Right atrium auricular region (tissue), 2 donors: ENCODE measurements around the gene CCDC33. TPM values are rescaled to one million over a fixed set of nuclear protein-coding genes. Genes with fewer than 3 reads are reported as not detected.

ENCODE experiments used
- DNase-seq: peaks from one replicate; pipeline ENCODE4 v3.0.0-alpha.2; 2019; ENCODE audit warnings: low spot score
- H3K27ac ChIP-seq, 2 donors: fragments of 200-600 bp; sonication (generic); 1 replicate in 1 of 2; 2 replicates in 1 of 2; pipeline ENCODE4 v1.5.1; 2016 to 2019
- H3K27me3 ChIP-seq, 2 donors: fragments of 200-600 bp; sonication (generic); one replicate each; pipeline versions ENCODE4 v1.5.1 to v1.6.0; 2017 to 2019
- H3K36me3 ChIP-seq: fragments of 200-600 bp; sonication (generic); one replicate; pipeline ENCODE4 v1.5.1; 2016
- H3K4me1 ChIP-seq, 2 donors: fragments of 200-600 bp; sonication (generic); one replicate each; pipeline versions ENCODE4 v1.5.1 to v1.6.0; 2017 to 2019
- H3K4me3 ChIP-seq, 2 donors: fragments of 200-600 bp; sonication (generic); 1 replicate in 1 of 2; 2 replicates in 1 of 2; pipeline ENCODE4 v1.5.1; 2017 to 2019; ENCODE audit warnings: mild to moderate bottlenecking in 1 of 2, moderate library complexity in 1 of 2
- H3K9me3 ChIP-seq, 2 donors: fragments of 200-600 bp; sonication (generic); one replicate each; pipeline ENCODE4 v1.5.1; 2019
- total RNA-seq, 2 donors: library from RNA; depleted of rRNA; stranded (reverse); fragments of >200 nt; gene quantifications; one replicate each; pipeline ENCODE4 v1.1.0, GENCODE V29; 2016
- TF ChIP-seq, protein P1 (sequence below), 2 donors: fragments of 200-600 bp; sonication (generic); IDR thresholded peaks; one replicate each; pipeline ENCODE4 v1.5.1; 2019; ENCODE audit warnings: antibody characterized with exemption in 2 of 2

CCDC33 gene
- total RNA-seq, 2 donors from 2014 or later: not detected

DNA sequence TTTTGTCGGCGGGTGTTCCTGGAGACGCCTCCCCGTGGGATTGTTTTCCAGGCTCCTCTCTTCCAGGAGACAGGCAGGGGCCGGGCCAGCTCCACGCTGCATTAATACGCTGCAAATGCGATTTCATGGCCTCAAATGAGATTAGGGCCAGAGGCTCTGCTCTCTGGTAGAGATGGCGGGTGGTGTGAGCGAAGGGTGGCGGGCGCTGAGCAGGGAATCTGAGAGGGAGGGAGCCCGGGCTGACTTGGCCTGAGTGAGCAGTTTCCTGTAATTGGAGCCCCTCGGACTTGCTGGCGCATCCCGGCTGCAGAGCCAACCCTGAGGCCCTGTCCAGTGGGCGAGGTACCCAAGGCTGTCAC is 7.4 kb upstream of the CCDC33 start:
- Histone ChIP-seq H3K36me3 (no peaks in the 10 kb centered on the region), H3K9me3 (no peaks in the 10 kb centered on the region), H3K27ac (no peak overlapping the region), H3K4me1 (peaks cover 0 to 13% of the 10 kb centered on the region in 2 donors), H3K4me3 (peak overlapping the region in 1 of 2 donors; percentile 4), H3K27me3 (no peaks in the 10 kb centered on the region)
- TF ChIP-seq, protein P1, sequence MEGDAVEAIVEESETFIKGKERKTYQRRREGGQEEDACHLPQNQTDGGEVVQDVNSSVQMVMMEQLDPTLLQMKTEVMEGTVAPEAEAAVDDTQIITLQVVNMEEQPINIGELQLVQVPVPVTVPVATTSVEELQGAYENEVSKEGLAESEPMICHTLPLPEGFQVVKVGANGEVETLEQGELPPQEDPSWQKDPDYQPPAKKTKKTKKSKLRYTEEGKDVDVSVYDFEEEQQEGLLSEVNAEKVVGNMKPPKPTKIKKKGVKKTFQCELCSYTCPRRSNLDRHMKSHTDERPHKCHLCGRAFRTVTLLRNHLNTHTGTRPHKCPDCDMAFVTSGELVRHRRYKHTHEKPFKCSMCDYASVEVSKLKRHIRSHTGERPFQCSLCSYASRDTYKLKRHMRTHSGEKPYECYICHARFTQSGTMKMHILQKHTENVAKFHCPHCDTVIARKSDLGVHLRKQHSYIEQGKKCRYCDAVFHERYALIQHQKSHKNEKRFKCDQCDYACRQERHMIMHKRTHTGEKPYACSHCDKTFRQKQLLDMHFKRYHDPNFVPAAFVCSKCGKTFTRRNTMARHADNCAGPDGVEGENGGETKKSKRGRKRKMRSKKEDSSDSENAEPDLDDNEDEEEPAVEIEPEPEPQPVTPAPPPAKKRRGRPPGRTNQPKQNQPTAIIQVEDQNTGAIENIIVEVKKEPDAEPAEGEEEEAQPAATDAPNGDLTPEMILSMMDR (IDR thresholded peaks at IDR 0.05): no peak
- no peak for DNase-seq

DNA sequence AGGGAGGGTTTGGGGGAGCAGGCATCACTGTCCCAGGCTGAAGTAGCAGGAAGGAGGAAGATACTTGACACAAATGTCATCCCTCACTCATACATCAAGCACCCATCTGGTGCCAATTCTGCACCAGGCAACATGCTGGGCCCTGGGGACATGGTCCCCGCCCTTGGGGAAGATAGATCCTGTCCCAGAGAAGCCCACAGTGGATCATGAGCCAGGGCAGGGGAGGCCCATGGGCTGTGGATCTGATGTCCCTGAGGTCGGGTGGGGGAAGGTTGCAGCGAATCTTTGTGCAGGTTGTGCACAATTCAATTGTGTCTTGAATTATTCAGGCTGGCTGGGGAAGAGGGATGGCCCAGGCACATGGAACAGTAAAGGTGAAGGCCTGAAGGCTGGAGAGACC is 6.4 kb upstream of the CCDC33 start:
- Histone ChIP-seq H3K27me3 (no peaks in the 10 kb centered on the region), H3K27ac (no peak overlapping the region), H3K9me3 (no peaks in the 10 kb centered on the region), H3K4me3 (no peak overlapping the region), H3K36me3 (no peaks in the 10 kb centered on the region), H3K4me1 (peaks cover 0 to 13% of the 10 kb centered on the region in 2 donors)
- no peak for DNase-seq
- TF ChIP-seq, protein P1 (IDR thresholded peaks at IDR 0.05): no peak

DNA sequence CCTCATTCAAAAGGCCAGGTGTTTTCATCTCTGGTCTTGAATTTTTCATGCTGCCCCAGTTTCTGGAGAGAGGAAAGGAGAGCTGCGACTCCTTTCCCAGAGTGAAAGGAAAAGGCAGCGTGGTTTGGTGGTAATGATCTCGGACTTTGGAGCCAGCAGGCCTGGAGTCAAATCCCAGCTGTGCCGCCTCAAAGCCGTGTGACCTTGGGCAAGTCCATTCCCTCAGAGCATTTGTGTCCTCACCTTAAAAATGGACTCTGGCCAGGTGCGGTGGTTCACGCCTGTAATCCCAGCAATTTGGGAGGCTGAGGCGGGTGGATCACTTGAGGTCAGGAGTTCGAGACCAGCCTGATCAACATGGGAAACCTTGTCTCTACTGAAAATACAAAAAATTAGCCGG is 4.7 kb upstream of the CCDC33 start:
- TF ChIP-seq, protein P1 (IDR thresholded peaks at IDR 0.05): no peak
- Histone ChIP-seq H3K4me3 (no peak overlapping the region), H3K9me3 (no peaks in the 10 kb centered on the region), H3K36me3 (no peaks in the 10 kb centered on the region), H3K4me1 (peaks cover 0 to 13% of the 10 kb centered on the region in 2 donors), H3K27me3 (no peaks in the 10 kb centered on the region), H3K27ac (no peak overlapping the region)
- no peak for DNase-seq

DNA sequence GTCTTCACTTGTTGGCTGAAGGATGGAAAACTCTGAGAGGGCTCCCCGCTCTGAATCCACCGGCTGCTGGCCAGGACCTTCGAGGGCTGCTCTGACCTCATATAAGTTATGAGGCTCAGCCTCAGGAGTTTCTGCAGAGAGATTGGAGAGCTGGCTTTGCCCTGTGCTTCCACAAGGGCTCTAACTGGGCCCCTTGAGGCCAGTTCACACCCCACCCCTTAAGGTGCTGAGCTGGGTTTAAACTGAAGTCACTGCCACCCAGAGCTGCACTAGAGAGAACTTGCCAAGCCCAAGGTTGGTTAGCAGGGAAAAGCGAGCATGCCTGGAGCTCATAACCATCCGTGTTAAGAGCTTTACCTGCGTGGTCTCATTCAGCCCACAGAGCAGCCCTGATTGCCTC is 2.8 kb upstream of the CCDC33 start:
- Histone ChIP-seq H3K36me3 (no peaks in the 10 kb centered on the region), H3K4me3 (no peak overlapping the region), H3K27me3 (no peaks in the 10 kb centered on the region), H3K4me1 (peaks cover 0 to 10% of the 10 kb centered on the region in 2 donors), H3K9me3 (no peaks in the 10 kb centered on the region), H3K27ac (no peak overlapping the region)
- TF ChIP-seq, protein P1 (IDR thresholded peaks at IDR 0.05): no peak
- DNase-seq: no peak

DNA sequence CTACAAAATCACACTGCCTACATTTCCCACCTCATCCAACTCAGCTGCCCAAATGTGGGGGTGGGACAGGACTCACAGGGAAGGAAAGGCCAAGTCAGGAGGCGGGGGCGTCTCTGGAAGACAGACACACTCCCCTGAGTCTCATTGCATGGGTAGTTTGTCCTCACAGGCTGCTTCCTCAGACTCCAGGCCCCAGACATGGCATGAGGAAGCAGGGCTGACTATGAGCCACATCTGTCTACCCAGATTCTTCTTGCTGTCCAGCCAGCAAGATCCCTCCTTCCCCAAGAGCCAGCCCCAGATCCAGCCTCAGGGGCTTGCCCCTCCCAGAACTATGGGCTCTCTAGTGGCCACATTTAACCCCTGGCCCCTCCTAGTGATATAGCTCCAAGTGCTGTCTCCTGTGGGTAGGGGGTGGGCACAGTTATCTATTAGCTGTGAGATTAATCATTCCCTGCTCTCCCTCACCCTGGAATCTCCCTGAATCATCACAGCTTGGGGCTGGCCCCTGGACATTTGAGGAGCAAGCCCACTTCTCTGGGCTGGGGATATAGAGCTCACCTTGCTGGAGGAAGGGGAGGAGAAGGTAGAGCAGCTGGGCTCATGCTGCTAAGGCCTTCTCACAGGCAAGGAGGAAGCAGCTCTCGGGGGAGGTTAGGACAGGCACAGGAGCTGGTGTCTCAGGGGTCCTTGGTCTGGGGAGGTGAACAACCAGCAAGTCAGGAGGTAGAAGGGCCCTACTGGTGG is 2.1 kb upstream of the CCDC33 start:
- no peak overlapping the region for H3K27ac ChIP-seq
- no peaks in the 10 kb centered on the region for H3K9me3 ChIP-seq
- peaks cover 0 to 5% of the 10 kb centered on the region in 2 donors for H3K4me1 ChIP-seq
- no peaks in the 10 kb centered on the region for H3K36me3 ChIP-seq
- H3K27me3 ChIP-seq: no peaks in the 10 kb centered on the region
- no peak for DNase-seq
- H3K4me3 ChIP-seq: no peak overlapping the region
- TF ChIP-seq, protein P1 (IDR thresholded peaks at IDR 0.05): no peak

DNA sequence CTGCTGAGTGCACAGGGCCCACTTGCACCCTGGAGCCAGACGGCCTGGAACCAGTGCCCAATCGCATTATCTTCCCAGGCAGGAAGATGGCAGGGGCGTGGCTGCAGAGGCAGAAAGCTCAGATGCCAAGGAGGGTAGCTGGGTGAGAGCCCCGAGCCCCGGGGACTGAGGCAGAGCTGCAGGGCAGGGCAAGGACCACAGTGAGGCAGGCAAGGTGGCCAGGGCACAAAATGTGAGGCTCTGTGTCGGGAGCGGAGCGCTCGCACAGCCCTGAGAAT is 1.6 kb upstream of the CCDC33 start:
- no peak overlapping the region for H3K27ac ChIP-seq
- no peak for DNase-seq
- peaks cover 0 to 7% of the 10 kb centered on the region in 2 donors for H3K4me1 ChIP-seq
- no peaks in the 10 kb centered on the region for H3K27me3 ChIP-seq
- H3K9me3 ChIP-seq: no peaks in the 10 kb centered on the region
- H3K36me3 ChIP-seq: no peaks in the 10 kb centered on the region
- TF ChIP-seq, protein P1 (IDR thresholded peaks at IDR 0.05): no peak
- no peak overlapping the region for H3K4me3 ChIP-seq
